Measurements from ENCODE around the gene LIPK. TPM values are rescaled to one million over a fixed set of nuclear protein-coding genes. Genes with fewer than 3 reads are reported as not detected.

The LIPK gene
- total and polyA plus RNA-seq, 2 of the 8 experiments (the other 6 are each of a cell fraction or from before 2014, with no cell fraction given) = not detected

DNA sequence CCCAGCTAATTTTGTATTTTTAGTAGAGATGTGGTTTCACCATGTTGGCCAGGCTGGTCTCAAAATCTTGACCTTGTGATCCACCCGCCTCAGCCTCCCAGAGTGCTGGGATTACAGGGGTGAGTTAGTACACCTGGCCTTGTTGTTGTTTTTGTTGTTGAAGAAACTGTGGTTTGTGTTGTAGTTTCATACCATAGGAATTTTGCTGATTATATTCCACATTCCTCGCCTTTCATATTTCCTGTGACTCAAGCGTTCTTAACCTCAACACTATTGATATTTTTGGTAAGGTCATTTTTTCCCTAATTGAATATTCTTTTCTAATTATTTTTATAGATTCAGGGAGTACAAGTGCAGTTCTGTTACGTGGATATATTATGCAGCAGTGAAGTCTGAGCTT lies 25.1 kb upstream of the LIPK start (continued):
- TF ChIP-seq, protein P1, sequence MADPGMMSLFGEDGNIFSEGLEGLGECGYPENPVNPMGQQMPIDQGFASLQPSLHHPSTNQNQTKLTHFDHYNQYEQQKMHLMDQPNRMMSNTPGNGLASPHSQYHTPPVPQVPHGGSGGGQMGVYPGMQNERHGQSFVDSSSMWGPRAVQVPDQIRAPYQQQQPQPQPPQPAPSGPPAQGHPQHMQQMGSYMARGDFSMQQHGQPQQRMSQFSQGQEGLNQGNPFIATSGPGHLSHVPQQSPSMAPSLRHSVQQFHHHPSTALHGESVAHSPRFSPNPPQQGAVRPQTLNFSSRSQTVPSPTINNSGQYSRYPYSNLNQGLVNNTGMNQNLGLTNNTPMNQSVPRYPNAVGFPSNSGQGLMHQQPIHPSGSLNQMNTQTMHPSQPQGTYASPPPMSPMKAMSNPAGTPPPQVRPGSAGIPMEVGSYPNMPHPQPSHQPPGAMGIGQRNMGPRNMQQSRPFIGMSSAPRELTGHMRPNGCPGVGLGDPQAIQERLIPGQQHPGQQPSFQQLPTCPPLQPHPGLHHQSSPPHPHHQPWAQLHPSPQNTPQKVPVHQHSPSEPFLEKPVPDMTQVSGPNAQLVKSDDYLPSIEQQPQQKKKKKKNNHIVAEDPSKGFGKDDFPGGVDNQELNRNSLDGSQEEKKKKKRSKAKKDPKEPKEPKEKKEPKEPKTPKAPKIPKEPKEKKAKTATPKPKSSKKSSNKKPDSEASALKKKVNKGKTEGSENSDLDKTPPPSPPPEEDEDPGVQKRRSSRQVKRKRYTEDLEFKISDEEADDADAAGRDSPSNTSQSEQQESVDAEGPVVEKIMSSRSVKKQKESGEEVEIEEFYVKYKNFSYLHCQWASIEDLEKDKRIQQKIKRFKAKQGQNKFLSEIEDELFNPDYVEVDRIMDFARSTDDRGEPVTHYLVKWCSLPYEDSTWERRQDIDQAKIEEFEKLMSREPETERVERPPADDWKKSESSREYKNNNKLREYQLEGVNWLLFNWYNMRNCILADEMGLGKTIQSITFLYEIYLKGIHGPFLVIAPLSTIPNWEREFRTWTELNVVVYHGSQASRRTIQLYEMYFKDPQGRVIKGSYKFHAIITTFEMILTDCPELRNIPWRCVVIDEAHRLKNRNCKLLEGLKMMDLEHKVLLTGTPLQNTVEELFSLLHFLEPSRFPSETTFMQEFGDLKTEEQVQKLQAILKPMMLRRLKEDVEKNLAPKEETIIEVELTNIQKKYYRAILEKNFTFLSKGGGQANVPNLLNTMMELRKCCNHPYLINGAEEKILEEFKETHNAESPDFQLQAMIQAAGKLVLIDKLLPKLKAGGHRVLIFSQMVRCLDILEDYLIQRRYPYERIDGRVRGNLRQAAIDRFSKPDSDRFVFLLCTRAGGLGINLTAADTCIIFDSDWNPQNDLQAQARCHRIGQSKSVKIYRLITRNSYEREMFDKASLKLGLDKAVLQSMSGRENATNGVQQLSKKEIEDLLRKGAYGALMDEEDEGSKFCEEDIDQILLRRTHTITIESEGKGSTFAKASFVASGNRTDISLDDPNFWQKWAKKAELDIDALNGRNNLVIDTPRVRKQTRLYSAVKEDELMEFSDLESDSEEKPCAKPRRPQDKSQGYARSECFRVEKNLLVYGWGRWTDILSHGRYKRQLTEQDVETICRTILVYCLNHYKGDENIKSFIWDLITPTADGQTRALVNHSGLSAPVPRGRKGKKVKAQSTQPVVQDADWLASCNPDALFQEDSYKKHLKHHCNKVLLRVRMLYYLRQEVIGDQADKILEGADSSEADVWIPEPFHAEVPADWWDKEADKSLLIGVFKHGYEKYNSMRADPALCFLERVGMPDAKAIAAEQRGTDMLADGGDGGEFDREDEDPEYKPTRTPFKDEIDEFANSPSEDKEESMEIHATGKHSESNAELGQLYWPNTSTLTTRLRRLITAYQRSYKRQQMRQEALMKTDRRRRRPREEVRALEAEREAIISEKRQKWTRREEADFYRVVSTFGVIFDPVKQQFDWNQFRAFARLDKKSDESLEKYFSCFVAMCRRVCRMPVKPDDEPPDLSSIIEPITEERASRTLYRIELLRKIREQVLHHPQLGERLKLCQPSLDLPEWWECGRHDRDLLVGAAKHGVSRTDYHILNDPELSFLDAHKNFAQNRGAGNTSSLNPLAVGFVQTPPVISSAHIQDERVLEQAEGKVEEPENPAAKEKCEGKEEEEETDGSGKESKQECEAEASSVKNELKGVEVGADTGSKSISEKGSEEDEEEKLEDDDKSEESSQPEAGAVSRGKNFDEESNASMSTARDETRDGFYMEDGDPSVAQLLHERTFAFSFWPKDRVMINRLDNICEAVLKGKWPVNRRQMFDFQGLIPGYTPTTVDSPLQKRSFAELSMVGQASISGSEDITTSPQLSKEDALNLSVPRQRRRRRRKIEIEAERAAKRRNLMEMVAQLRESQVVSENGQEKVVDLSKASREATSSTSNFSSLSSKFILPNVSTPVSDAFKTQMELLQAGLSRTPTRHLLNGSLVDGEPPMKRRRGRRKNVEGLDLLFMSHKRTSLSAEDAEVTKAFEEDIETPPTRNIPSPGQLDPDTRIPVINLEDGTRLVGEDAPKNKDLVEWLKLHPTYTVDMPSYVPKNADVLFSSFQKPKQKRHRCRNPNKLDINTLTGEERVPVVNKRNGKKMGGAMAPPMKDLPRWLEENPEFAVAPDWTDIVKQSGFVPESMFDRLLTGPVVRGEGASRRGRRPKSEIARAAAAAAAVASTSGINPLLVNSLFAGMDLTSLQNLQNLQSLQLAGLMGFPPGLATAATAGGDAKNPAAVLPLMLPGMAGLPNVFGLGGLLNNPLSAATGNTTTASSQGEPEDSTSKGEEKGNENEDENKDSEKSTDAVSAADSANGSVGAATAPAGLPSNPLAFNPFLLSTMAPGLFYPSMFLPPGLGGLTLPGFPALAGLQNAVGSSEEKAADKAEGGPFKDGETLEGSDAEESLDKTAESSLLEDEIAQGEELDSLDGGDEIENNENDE (IDR thresholded peaks at IDR 0.05; ENCODE audit: insufficient replicate concordance, low read length) = no peak
- TF ChIP-seq SIRT6 (IDR thresholded peaks at IDR 0.05; ENCODE audit: low read length) = no peak
- no peak for TF ChIP-seq POLR2A (IDR thresholded peaks at IDR 0.05; ENCODE audit: control extremely low read depth in 1 of 2, low read depth in 2 of 2, low read length in 2 of 2)
- no peak for TF ChIP-seq HDAC2 (IDR thresholded peaks at IDR 0.05; ENCODE audit: borderline replicate concordance in 1 of 2, low read depth in 2 of 2, low read length in 2 of 2)
- no peak for TF ChIP-seq BRCA1 (IDR thresholded peaks at IDR 0.05; ENCODE audit: low read depth, low read length)
- TF ChIP-seq, protein P2, sequence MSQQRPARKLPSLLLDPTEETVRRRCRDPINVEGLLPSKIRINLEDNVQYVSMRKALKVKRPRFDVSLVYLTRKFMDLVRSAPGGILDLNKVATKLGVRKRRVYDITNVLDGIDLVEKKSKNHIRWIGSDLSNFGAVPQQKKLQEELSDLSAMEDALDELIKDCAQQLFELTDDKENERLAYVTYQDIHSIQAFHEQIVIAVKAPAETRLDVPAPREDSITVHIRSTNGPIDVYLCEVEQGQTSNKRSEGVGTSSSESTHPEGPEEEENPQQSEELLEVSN (IDR thresholded peaks at IDR 0.05) = no peak

Data from H1 (cell line).